ENCODE data around the gene TRAPPC3. TPM values are rescaled to one million over a fixed set of nuclear protein-coding genes. Genes with fewer than 3 reads are reported as not detected.

Gene TRAPPC3
- total RNA-seq, 2 experiments from 2014 or later, result 50.3 to 60.4 TPM

GRCh38 chr1:36118447-36119204, 30.7 kb downstream of the TRAPPC3 start:
- no peaks in the 10 kb centered on the region for H3K9me2 ChIP-seq (ENCODE audit: insufficient read depth, low read length)
- H3K9me3 ChIP-seq (ENCODE audit: low read length), result no peaks in the 10 kb centered on the region
- no peak for TF ChIP-seq CTCF (conservative IDR thresholded peaks at IDR 0.05; ENCODE audit: low read length)
- no peak for TF ChIP-seq EZH2phosphoT487 (IDR thresholded peaks at IDR 0.05; ENCODE audit: borderline replicate concordance, low read depth, low read length)
- H3K27ac ChIP-seq (ENCODE audit: low read depth, low read length, poor library complexity, severe bottlenecking), result no peak overlapping the region
- intact Hi-C loops (cut with micrococcal nuclease; ENCODE audit: unreplicated experiment), result no loop called here
- ChIA-PET CTCF (ENCODE audit: unreplicated experiment) (no interaction called here), POLR2A (interaction anchor here (0.7 to 1.0 kb wide), 2 partner anchors 23 to 349 kb away, joined by 3 to 8 read pairs; no protein-coding TSS in a partner anchor)
- no peak for DNase-seq (ENCODE audit: low spot score)
- H3K36me3 ChIP-seq (ENCODE audit: insufficient read depth, low read length), result no peaks in the 10 kb centered on the region
- peaks cover 9% of the 10 kb centered on the region for H3K4me1 ChIP-seq (ENCODE audit: insufficient read depth, low read length, poor library complexity, severe bottlenecking)
- BruUV-seq (replicated peaks), result no TSS peak
- no peak overlapping the region for H3K4me2 ChIP-seq (ENCODE audit: low read length)
- no peak overlapping the region for H2AFZ ChIP-seq (ENCODE audit: low read length)
- H3K4me3 ChIP-seq (ENCODE audit: low read depth, low read length, poor library complexity, severe bottlenecking), result no peak overlapping the region
- no peaks in the 10 kb centered on the region for H4K20me1 ChIP-seq (ENCODE audit: insufficient read depth, low read length)
- no peaks in the 10 kb centered on the region for H3K79me2 ChIP-seq (ENCODE audit: insufficient read depth, low read depth, low read length)

- Histone ChIP-seq H3K4me2 (ENCODE audit: low read length) (no peak overlapping the region), H3K9me3 (ENCODE audit: low read length) (no peaks in the 10 kb centered on the region), H3K27ac (ENCODE audit: low read depth, low read length, poor library complexity, severe bottlenecking) (no peak overlapping the region), H2AFZ (ENCODE audit: low read length) (no peak overlapping the region), H3K9me2 (ENCODE audit: insufficient read depth, low read length) (no peaks in the 10 kb centered on the region), H3K36me3 (ENCODE audit: insufficient read depth, low read length) (no peaks in the 10 kb centered on the region), H3K79me2 (ENCODE audit: insufficient read depth, low read depth, low read length) (no peaks in the 10 kb centered on the region), H3K4me1 (ENCODE audit: insufficient read depth, low read length, poor library complexity, severe bottlenecking) (no peaks in the 10 kb centered on the region), H3K4me3 (ENCODE audit: low read depth, low read length, poor library complexity, severe bottlenecking) (no peak overlapping the region), H4K20me1 (ENCODE audit: insufficient read depth, low read length) (no peaks in the 10 kb centered on the region)
- POLR2A ChIA-PET, result no interaction called here
- intact Hi-C loops (cut with micrococcal nuclease; ENCODE audit: unreplicated experiment), result no loop called here
- BruUV-seq (replicated peaks), result no TSS peak
- no peak for DNase-seq (ENCODE audit: low spot score)
- CTCF ChIA-PET (ENCODE audit: unreplicated experiment), result no interaction called here
- no peak for TF ChIP-seq CTCF (conservative IDR thresholded peaks at IDR 0.05; ENCODE audit: low read length)
- TF ChIP-seq EZH2phosphoT487 (IDR thresholded peaks at IDR 0.05; ENCODE audit: borderline replicate concordance, low read depth, low read length), result no peak
Observed at GRCh38 chr1:36116901-36117300, 32.4 kb downstream of the TRAPPC3 start.

GRCh38 chr1:36115931-36116330, 33.4 kb downstream of the TRAPPC3 start:
- no peaks in the 10 kb centered on the region for H3K9me2 ChIP-seq (ENCODE audit: insufficient read depth, low read length)
- no peak overlapping the region for H3K4me3 ChIP-seq (ENCODE audit: low read depth, low read length, poor library complexity, severe bottlenecking)
- no peak for DNase-seq (ENCODE audit: low spot score)
- H3K36me3 ChIP-seq (ENCODE audit: insufficient read depth, low read length), result no peaks in the 10 kb centered on the region
- intact Hi-C loops (cut with micrococcal nuclease; ENCODE audit: unreplicated experiment), result no loop called here
- no peaks in the 10 kb centered on the region for H3K9me3 ChIP-seq (ENCODE audit: low read length)
- no peak overlapping the region for H2AFZ ChIP-seq (ENCODE audit: low read length)
- TF ChIP-seq EZH2phosphoT487 (IDR thresholded peaks at IDR 0.05; ENCODE audit: borderline replicate concordance, low read depth, low read length) (no peak), CTCF (conservative IDR thresholded peaks at IDR 0.05; ENCODE audit: low read length) (no peak)
- POLR2A ChIA-PET, result no interaction called here
- H3K79me2 ChIP-seq (ENCODE audit: insufficient read depth, low read depth, low read length), result no peaks in the 10 kb centered on the region
- H4K20me1 ChIP-seq (ENCODE audit: insufficient read depth, low read length), result no peaks in the 10 kb centered on the region
- H3K27ac ChIP-seq (ENCODE audit: low read depth, low read length, poor library complexity, severe bottlenecking), result no peak overlapping the region
- CTCF ChIA-PET (ENCODE audit: unreplicated experiment), result no interaction called here
- H3K4me1 ChIP-seq (ENCODE audit: insufficient read depth, low read length, poor library complexity, severe bottlenecking), result no peaks in the 10 kb centered on the region
- BruUV-seq (replicated peaks), result no TSS peak
- no peak overlapping the region for H3K4me2 ChIP-seq (ENCODE audit: low read length)
